Left lung (tissue), 10 donors: Measurements from ENCODE around the gene NBPF4. TPM values are rescaled to one million over a fixed set of nuclear protein-coding genes. Genes with fewer than 3 reads are reported as not detected.
"Not testable (repeated sequence)": the region's sequence is repeated elsewhere in the genome, so short reads cannot be mapped to it uniquely, and the experiment has no call there.

Experiments used
- ATAC-seq: fragments of 200-7000 bp; cut with Tn5 transposase; one replicate; pipeline ENCODE4 v1.9.1; 2020; ENCODE audit warnings: moderate library complexity
- DNase-seq, 4 donors: peaks; one replicate each; pipeline ENCODE4 v3.0.0-alpha.2; 2013 to 2020
- H3K27ac ChIP-seq, 2 donors: fragments of 200-600 bp; sonication (generic) in 1 of 2; one replicate each; pipeline versions ENCODE4 v1.5.0 to v1.8.0; 2020 to 2021
- H3K27me3 ChIP-seq, 2 donors: fragments of 200-600 bp; sonication (generic) in 1 of 2; one replicate each; pipeline versions ENCODE4 v1.5.0 to v1.8.0; 2020 to 2021
- H3K36me3 ChIP-seq, 2 donors: fragments of 200-600 bp; sonication (generic) in 1 of 2; one replicate each; pipeline versions ENCODE4 v1.5.0 to v1.8.0; 2020 to 2021
- H3K4me1 ChIP-seq, 2 donors: fragments of 200-600 bp; one replicate each; pipeline ENCODE4 v1.8.0; 2021
- H3K4me3 ChIP-seq, 2 donors: fragments of 200-600 bp; sonication (generic) in 1 of 2; one replicate each; pipeline versions ENCODE4 v1.5.0 to v1.8.0; 2020 to 2021; ENCODE audit warnings: mild to moderate bottlenecking in 1 of 2
- H3K9me3 ChIP-seq, 2 donors: fragments of 200-600 bp; sonication (generic) in 1 of 2; one replicate each; pipeline versions ENCODE4 v1.5.0 to v1.8.0; 2020 to 2021
- CTCF ChIP-seq, 2 donors: fragments of 200-600 bp; sonication (generic) in 1 of 2; IDR thresholded peaks; one replicate each; pipeline versions ENCODE4 v1.5.0 to v1.8.0; 2021; ENCODE audit warnings: antibody characterized with exemption in 2 of 2
- intact Hi-C, 2 donors: fragments of 100-400 bp; cut with DNase I; formaldehyde crosslinking; loops; one replicate each; pipeline versions ENCODE4 v1.11.2 to v1.14.2; 2022
- polyA plus RNA-seq, 6 donors: library from polyadenylated mRNA; unstranded; fragments of 120-200 nt; gene quantifications; one replicate each; pipeline ENCODE4 v1.2.1, GENCODE V29; 2013; ENCODE audit not compliant: insufficient read length in 6 of 6
- total RNA-seq, 2 donors: library from RNA; stranded (reverse); fragmentation: NEBNext Ultra II Directional; extraction: Animal tissue kit (Norgen Biotek cat#: 25700); gene quantifications; one replicate each; pipeline ENCODE4 v1.2.1, GENCODE V29; 2021
- donor health status: DM: no; HTN: yes; CAD: no.
- donor health status: DM: no; HTN: no; CAD: no.

Gene NBPF4
- total and polyA plus RNA-seq, 8 donors: 0.15 TPM; not detected in 7

- no peaks in the 10 kb centered on the region for H3K36me3 ChIP-seq
Observed at GRCh38 chr1:108211014-108211413, 32.9 kb downstream of the NBPF4 start.

GRCh38 chr1:108209456-108210108 is 34.3 kb downstream of the NBPF4 start:
- no peak for DNase-seq
- H3K36me3 ChIP-seq: no peaks in the 10 kb centered on the region
- no peak for TF ChIP-seq CTCF (IDR thresholded peaks at IDR 0.05)
- intact Hi-C loops: no loop called here
- no peak overlapping the region for H3K27ac ChIP-seq
- peaks cover 0 to 2% of the 10 kb centered on the region in 2 donors for H3K9me3 ChIP-seq
- no peak for ATAC-seq
- H3K4me3 ChIP-seq: no peak overlapping the region
- H3K4me1 ChIP-seq: no peaks in the 10 kb centered on the region
- H3K27me3 ChIP-seq: peaks cover 0 to 18% of the 10 kb centered on the region in 2 donors

More at GRCh38 chr1:108211014-108211413, 32.9 kb downstream of the NBPF4 start:
- TF ChIP-seq CTCF (IDR thresholded peaks at IDR 0.05): no peak
- Histone ChIP-seq H3K4me1 (no peaks in the 10 kb centered on the region), H3K4me3 (no peak overlapping the region), H3K27me3 (peaks cover 0 to 18% of the 10 kb centered on the region in 2 donors), H3K27ac (no peak overlapping the region), H3K9me3 (no peaks in the 10 kb centered on the region)
- no peak for ATAC-seq
- no peak for DNase-seq
- intact Hi-C loops: no loop called here

DNA sequence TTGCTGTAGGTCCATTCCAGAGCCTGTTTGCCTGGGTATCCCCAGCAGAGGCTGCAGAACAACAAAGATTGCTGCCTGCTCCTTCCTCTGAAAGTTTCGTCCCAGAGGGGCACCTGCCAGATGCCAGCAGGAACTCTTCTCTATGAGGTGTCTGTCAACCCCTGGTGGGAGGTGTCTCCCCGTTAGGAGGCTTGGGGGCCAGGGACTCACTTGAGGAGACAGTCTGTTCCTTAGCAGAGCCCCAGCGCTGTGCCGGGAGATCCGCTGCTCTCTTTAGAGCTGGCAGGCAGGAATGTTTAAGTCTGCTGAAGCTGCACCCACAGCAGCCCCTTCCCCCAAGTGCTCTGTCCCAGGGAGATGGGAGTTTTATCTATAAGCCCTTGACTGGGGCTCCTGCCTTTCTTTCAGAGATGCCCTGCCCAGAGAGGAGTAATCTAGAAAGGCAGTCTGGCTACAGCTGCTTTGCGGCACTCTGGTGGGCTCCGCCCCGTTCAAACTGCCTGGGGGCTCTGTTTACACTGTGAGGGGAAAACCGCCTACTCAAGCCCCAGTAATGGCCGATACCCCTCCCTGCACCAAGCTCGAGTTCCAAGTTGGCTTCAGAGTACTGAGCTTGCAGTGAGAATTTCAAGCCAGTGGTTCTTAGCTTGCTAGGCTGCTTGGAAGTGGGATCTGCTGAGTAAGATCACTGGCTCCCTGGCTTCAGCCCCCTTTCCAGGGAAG is 35.0 kb downstream of the NBPF4 start:
- H3K27ac ChIP-seq: no peak overlapping the region
- ATAC-seq (no peak), DNase-seq (peak in 1 of 4 donors; percentile 44)
- no peaks in the 10 kb centered on the region for H3K4me1 ChIP-seq
- TF ChIP-seq CTCF (IDR thresholded peaks at IDR 0.05): no peak
- intact Hi-C loops: no loop called here
- H3K36me3 ChIP-seq: no peaks in the 10 kb centered on the region
- H3K9me3 ChIP-seq: peaks cover 0 to 4% of the 10 kb centered on the region in 2 donors
- peaks cover 0 to 18% of the 10 kb centered on the region in 2 donors for H3K27me3 ChIP-seq
- H3K4me3 ChIP-seq: no peak overlapping the region

DNA sequence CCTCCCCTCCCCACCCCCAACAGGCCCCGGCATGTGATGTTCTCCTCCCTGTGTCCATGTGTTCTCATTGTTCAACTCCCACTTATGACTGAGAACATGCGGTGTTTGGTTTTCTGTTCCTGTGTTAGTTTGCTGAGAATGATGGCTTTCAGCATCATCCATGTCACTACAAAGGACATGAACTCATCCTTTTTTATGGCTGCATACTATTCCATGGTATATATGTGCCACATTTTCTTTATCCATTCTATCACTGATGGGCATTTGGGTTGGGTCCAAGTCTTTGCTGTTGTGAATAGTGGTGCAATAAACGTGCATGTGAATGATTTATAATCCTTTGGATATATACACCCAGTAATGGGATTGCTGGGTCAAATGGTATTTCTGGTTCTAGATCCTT is 40.3 kb downstream of the NBPF4 start:
- ATAC-seq, intact Hi-C loops, H3K4me3 ChIP-seq, H3K9me3 ChIP-seq, DNase-seq, H3K27me3 ChIP-seq, H3K27ac ChIP-seq, H3K36me3 ChIP-seq: not testable (repeated sequence)
- peaks cover 3 to 13% of the 10 kb centered on the region in 2 donors for H3K4me1 ChIP-seq

DNA sequence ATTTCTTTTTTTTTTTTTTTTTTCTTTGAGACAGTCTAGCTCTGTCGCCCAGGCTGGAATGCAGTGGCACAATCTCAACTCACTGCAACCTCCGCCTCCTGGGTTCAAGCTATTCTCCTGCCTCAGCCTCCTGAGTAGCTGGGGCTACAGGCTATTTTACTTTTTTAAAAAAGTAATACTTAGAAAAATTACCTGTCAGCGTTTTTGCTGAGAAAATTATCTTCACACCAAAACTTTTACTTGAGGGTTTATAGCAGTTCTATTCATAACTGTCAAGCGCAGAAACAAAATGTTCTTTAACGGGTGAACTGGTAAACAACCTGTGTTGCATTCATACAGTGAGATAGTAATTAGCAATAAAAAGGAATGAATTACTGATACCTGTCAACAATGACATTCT is 42.2 kb downstream of the NBPF4 start:
- H3K4me3 ChIP-seq: no peak overlapping the region
- H3K4me1 ChIP-seq: peaks cover 16 to 30% of the 10 kb centered on the region in 2 donors
- no peaks in the 10 kb centered on the region for H3K27me3 ChIP-seq
- no peak for ATAC-seq
- no peak for DNase-seq
- H3K9me3 ChIP-seq: peaks cover 0 to 4% of the 10 kb centered on the region in 2 donors
- TF ChIP-seq CTCF (IDR thresholded peaks at IDR 0.05): no peak
- no peak overlapping the region for H3K27ac ChIP-seq
- intact Hi-C loops: no loop called here
- peaks cover 0 to 5% of the 10 kb centered on the region in 2 donors for H3K36me3 ChIP-seq
